Lower leg skin (tissue), 3 donors: ENCODE results near the gene SLC22A23.

Source experiments
- CTCF ChIP-seq, 3 donors: fragments of 450-650 bp; IDR thresholded peaks; one replicate each; pipeline ENCODE4 v1.5.1; 2016; ENCODE audit warnings: antibody characterized with exemption in 3 of 3, mild to moderate bottlenecking in 3 of 3, moderate library complexity in 2 of 3
- POLR2A ChIP-seq, 2 donors: fragments of 450-650 bp; IDR thresholded peaks; one replicate each; pipeline ENCODE4 v1.6.1; 2016 to 2017; ENCODE audit warnings: antibody characterized with exemption in 2 of 2, mild to moderate bottlenecking in 1 of 2, moderate library complexity in 1 of 2

- TF ChIP-seq CTCF (IDR thresholded peaks at IDR 0.05) (no peak), POLR2A (IDR thresholded peaks at IDR 0.05) (no peak)
Observed at GRCh38 chr6:3455569-3456394, 1.1 kb downstream of the SLC22A23 start.
